GM21723 (cell line): ENCODE results near the gene MSMO1.

Experiments used
- ATAC-seq: cut with Tn5 transposase; IDR thresholded peaks from one replicate; pipeline ENCODE4 v1.9.1; 2021; ENCODE audit warnings: mild to moderate bottlenecking, moderate library complexity; ENCODE audit not compliant: unreplicated experiment

Gene MSMO1

GRCh38 chr4:165386328-165386727 is 58.9 kb downstream of the MSMO1 start:
- ATAC-seq: no peak

GRCh38 chr4:165388756-165389155 is 61.3 kb downstream of the MSMO1 start:
- no peak for ATAC-seq
